Activated T-cell treated with anti-CD3 and anti-CD28 coated beads, Interleukin-2, amount 50 U/mL, for 72 hours (primary cell): ENCODE data around the gene HES2. TPM values are rescaled to one million over a fixed set of nuclear protein-coding genes. Genes with fewer than 3 reads are reported as not detected.
A peak's percentile ranks its signal among the peaks of the same experiment; 100 is the strongest.
"Not testable (repeated sequence)": the region's sequence is repeated elsewhere in the genome, so short reads cannot be mapped to it uniquely, and the experiment has no call there.

Experiments used
- ATAC-seq, 2 donors: fragments of 150-1000 bp; cut with Tn5 transposase; replicated peaks in 1 of 2; 2 replicates each; pipeline ENCODE4 v1.10.0; 2021; ENCODE audit warnings: moderate library complexity in 2 of 2, mild to moderate bottlenecking in 1 of 2
- DNase-seq, 2 donors: peaks; one replicate each; pipeline ENCODE4 v3.0.0; 2021 to 2022; ENCODE audit warnings: mixed read lengths in 1 of 2
- H3K27ac Mint-ChIP-seq: one replicate; pipeline ENCODE4 v1.8.0; 2022; ENCODE audit warnings: mild to moderate bottlenecking, moderate library complexity, mixed read lengths
- H3K27me3 Mint-ChIP-seq: one replicate; pipeline ENCODE4 v1.8.0; 2022; ENCODE audit warnings: low read depth, mixed read lengths
- H3K36me3 Mint-ChIP-seq, 2 donors: one replicate each; pipeline ENCODE4 v1.8.0; 2022; ENCODE audit warnings: mixed read lengths in 2 of 2, mild to moderate bottlenecking in 1 of 2; ENCODE audit not compliant: insufficient read depth in 2 of 2
- H3K4me1 Mint-ChIP-seq: one replicate; pipeline ENCODE4 v1.8.0; 2022; ENCODE audit warnings: low read depth, mixed read lengths
- H3K4me3 Mint-ChIP-seq, 2 donors: one replicate each; pipeline ENCODE4 v1.8.0; 2022; ENCODE audit warnings: mild to moderate bottlenecking in 2 of 2, mixed read lengths in 2 of 2, moderate library complexity in 2 of 2
- H3K9me3 Mint-ChIP-seq, 2 donors: one replicate each; pipeline ENCODE4 v1.8.0; 2022; ENCODE audit warnings: mixed read lengths in 2 of 2
- total RNA-seq, 2 donors: library from RNA; stranded (reverse); gene quantifications; one replicate each; pipeline ENCODE4 v1.2.3, GENCODE V29; 2022

HES2 gene
- total RNA-seq, 2 donors from 2014 or later, result 0.44 to 1.2 TPM

DNA sequence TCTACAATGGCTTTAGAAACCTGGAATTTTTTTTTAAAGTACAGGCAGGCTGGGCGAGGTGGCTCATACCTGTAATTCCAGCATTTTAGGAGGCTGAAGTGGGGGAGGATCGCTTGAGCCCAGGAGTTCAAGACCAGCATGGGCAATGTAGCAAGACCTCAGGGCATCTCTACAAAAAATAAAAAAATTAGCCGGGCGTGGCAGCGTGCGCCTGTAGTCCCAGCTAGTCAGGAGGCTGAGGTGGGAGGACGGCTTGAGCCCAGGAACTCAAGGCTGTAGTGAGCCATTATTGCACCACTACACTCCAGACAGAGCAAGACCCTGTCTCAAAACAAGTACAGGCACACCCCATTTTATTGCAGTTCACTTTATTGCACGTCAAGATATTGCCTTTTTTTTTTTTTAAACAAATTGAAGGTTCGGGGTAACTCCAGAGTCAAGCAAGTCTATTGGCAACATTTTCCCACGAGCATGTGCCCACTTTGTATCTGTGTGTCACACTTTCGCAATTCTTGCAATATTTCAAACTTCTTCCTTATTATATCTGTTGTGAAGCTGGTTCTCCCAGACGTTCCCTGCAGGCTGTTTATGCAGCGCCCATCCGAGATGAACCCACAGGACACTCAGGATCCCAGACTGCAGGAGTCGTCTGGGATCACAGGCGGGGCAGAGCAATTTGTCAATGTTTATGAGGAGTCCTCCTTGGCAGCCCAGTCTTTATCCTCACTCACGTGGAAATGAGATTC lies 4.7 kb downstream of the HES2 start:
- no peak for ATAC-seq
- Mint-ChIP-seq H3K9me3 (no peaks in the 10 kb centered on the region), H3K4me3 (peak overlapping the region; percentile 58 to 72), H3K27ac (no peak overlapping the region), H3K4me1 (peaks cover 21% of the 10 kb centered on the region), H3K36me3 (no peaks in the 10 kb centered on the region), H3K27me3 (peaks cover 49% of the 10 kb centered on the region)
- DNase-seq, result no peak

DNA sequence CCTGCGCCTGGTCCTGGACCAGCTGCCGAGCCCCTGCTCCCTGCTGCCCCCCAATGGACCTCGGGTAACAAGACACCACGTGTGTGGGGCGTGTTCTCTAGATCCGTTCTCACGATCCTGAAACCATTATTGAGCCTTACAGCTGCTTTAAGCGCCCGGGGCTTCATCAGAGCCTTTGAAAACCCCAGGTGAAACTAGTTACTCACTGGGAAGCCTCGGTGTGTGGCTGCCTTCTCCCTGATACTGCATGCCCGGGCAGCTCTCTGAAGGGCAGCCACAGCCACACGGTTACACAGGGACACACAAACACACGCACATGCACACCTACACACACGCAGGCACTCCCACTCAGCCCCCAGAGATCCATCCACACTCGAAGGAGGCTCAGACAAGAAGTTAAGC lies 5.3 kb downstream of the HES2 start:
- no peaks in the 10 kb centered on the region for H3K36me3 Mint-ChIP-seq
- DNase-seq (peak; percentile 61 to 73), ATAC-seq (peak; percentile 90 to 94)
- no peak overlapping the region for H3K27ac Mint-ChIP-seq
- H3K27me3 Mint-ChIP-seq, result peaks cover 49% of the 10 kb centered on the region
- H3K4me3 Mint-ChIP-seq, result peak overlapping the region; percentile 58 to 72
- H3K9me3 Mint-ChIP-seq, result no peaks in the 10 kb centered on the region
- peaks cover 21% of the 10 kb centered on the region for H3K4me1 Mint-ChIP-seq

DNA sequence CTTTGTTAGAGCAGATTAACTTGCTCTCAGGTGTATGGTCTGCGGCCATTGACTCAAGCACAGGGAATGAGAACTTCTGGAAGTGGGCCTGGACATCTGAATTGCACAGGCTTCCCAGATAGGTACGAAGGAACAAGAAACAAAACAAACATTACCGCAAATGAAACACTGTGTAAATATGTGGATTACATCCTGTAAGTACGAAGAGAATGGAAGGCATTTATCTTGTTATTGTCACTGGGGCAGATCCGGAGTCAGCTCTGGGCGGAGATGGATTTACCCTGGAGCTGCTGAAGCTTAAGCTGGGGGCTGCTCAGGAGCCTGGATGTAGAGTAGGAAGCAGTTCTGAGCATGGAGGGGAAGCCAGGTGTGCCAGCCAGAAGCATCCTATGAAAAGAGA lies 6.8 kb downstream of the HES2 start:
- Mint-ChIP-seq H3K27ac (no peak overlapping the region), H3K4me3 (no peak overlapping the region), H3K9me3 (no peaks in the 10 kb centered on the region), H3K36me3 (no peaks in the 10 kb centered on the region), H3K4me1 (peaks cover 21% of the 10 kb centered on the region), H3K27me3 (peaks cover 45% of the 10 kb centered on the region)
- DNase-seq (no peak), ATAC-seq (no peak)

DNA sequence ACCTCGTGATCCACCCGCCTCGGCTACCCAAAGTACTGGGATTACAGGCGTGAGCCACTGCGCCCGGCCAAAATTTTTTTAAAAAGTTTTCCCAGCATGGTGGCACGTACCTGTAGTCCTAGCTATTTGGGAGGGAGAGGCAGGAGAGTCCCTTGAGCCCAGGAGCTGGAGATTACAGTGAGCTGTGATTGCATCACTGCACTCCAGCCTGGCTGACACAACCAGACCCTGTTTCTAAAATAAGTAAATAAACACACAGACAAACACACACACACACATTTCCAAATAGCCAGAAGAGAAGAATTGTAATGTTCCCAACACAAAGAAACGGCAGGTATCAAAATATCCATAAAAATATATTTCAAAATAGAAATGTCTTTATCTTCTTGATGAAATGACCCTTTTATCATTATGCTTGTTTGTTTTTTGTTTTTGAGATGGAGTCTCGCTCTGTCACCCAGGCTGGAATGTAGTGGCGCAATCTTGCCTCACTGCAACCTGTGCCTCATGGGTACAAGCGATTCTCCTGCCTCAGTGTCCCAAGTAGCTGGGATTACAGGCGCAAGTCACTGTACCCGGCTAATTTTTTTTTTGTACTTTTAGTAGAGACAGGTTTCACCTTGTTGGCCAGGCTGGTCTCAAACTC lies 9.3 kb downstream of the HES2 start:
- no peaks in the 10 kb centered on the region for H3K9me3 Mint-ChIP-seq
- H3K36me3 Mint-ChIP-seq, result no peaks in the 10 kb centered on the region
- ATAC-seq (no peak), DNase-seq (no peak)
- H3K27ac Mint-ChIP-seq, result no peak overlapping the region
- peaks cover 30% of the 10 kb centered on the region for H3K27me3 Mint-ChIP-seq
- H3K4me3 Mint-ChIP-seq, result no peak overlapping the region
- peaks cover 12% of the 10 kb centered on the region for H3K4me1 Mint-ChIP-seq

DNA sequence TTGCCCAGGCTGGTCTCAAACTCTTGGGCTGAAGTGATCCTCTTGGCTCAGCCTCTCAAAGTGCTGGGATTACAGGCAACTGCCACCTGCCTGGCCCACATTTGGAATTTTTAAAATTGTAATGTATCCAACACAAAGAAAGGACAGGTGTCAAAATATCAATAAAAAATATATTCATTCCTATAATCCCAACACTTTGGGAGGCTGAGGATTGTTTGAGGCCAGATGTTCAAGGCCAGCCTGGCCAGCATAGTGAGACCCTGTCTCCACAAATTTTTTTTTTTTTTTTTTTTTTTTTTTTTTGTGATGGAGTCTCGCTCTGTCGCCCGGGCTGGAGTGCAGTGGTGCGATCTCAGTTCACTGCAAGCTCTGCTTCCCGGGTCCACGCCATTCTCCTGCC lies 10.0 kb downstream of the HES2 start:
- DNase-seq (no peak), ATAC-seq (no peak)
- Mint-ChIP-seq H3K27ac (no peak overlapping the region), H3K27me3 (peaks cover 32% of the 10 kb centered on the region), H3K9me3 (no peaks in the 10 kb centered on the region), H3K4me3 (no peak overlapping the region), H3K36me3 (no peaks in the 10 kb centered on the region), H3K4me1 (peaks cover 7% of the 10 kb centered on the region)

DNA sequence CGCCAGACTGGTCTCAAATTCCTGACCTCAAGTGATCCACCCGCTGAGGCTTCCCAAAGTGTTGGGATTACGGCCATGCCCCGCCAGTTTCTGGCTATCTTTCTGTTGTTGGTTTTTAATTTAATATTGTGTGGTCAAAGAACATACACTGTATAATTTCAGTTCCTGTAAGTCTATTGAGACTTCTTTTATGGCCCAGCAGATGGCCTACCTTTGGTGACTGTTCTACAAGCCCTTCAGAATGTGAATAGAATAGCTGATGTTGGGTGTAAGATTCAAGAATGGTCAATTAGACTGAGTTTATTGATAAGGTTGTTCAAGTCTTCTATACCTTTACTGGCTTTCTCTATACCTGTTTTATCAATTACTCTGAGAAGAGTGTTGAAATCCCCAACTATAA lies 10.7 kb downstream of the HES2 start:
- DNase-seq, result no peak
- H3K9me3 Mint-ChIP-seq, result no peaks in the 10 kb centered on the region
- peaks cover 2% of the 10 kb centered on the region for H3K4me1 Mint-ChIP-seq
- H3K27ac Mint-ChIP-seq, result no peak overlapping the region
- no peaks in the 10 kb centered on the region for H3K36me3 Mint-ChIP-seq
- H3K27me3 Mint-ChIP-seq, result peaks cover 26% of the 10 kb centered on the region
- H3K4me3 Mint-ChIP-seq, result no peak overlapping the region
- ATAC-seq, result no peak

DNA sequence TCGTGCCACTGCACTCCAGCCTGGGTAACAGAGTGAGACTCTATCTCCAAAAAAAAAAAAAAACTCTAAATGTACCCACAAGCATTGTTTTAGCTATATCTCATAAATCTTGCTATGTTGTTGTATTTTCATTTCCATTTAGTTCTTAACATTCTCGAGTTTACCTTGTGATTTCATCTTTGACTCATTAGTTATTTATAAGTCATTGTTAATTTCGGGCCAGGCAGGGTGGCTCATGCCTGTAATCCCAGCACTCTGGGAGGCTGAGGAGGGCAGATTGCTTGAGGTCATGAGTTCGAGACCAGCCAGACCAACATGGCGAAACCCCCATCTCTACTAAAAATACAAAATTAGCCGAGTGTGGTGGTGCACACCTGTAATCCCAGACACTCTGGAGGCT lies 11.7 kb downstream of the HES2 start:
- peaks cover 22% of the 10 kb centered on the region for H3K27me3 Mint-ChIP-seq
- H3K27ac Mint-ChIP-seq, result no peak overlapping the region
- peaks cover 5% of the 10 kb centered on the region for H3K4me1 Mint-ChIP-seq
- ATAC-seq (no peak), DNase-seq (no peak)
- no peak overlapping the region for H3K4me3 Mint-ChIP-seq
- no peaks in the 10 kb centered on the region for H3K9me3 Mint-ChIP-seq
- H3K36me3 Mint-ChIP-seq, result no peaks in the 10 kb centered on the region

DNA sequence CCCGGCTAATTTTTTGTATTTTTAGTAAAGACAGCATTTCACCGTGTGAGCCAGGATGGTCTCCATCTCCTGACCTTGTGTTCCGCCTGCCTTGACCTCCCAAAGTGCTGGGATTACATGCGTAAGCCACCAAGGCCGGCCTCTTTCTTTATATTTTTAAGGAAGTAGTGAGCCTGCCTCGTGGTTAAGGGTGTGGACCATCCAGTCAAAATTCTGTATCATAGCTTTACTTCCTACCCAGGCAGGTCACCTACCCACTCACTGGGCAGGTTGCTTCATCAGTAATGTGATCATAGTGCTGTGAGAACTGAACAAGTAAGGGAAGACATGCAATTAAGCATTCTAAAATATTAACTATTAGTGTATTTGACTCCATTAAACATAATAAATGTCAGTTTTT lies 18.0 kb downstream of the HES2 start:
- ATAC-seq (no peak), DNase-seq (no peak)
- H3K27me3 Mint-ChIP-seq, result peaks cover 10% of the 10 kb centered on the region
- no peak overlapping the region for H3K27ac Mint-ChIP-seq
- H3K4me1 Mint-ChIP-seq, result peaks cover 5% of the 10 kb centered on the region
- no peaks in the 10 kb centered on the region for H3K9me3 Mint-ChIP-seq
- H3K4me3 Mint-ChIP-seq, result no peak overlapping the region
- H3K36me3 Mint-ChIP-seq, result no peaks in the 10 kb centered on the region

DNA sequence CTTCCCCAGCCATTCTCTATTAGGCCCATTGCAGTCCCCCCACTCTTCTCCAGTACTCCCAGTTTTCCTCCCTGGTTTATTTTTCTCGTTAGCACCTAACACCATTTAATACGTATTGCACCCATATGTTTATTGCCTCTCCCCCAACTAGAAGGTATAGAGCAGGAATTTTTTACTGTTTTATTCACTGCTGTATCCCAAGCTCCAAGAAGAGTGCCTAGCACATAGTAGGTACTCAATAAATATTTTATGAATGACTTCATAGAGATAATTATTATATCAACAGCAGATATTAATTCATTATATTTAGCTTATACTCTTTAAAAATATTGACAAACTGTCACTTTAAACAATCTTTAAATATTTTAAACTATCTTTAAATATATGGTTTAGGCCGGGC lies 20.4 kb downstream of the HES2 start:
- no peak overlapping the region for H3K27ac Mint-ChIP-seq
- H3K27me3 Mint-ChIP-seq, result no peaks in the 10 kb centered on the region

DNA sequence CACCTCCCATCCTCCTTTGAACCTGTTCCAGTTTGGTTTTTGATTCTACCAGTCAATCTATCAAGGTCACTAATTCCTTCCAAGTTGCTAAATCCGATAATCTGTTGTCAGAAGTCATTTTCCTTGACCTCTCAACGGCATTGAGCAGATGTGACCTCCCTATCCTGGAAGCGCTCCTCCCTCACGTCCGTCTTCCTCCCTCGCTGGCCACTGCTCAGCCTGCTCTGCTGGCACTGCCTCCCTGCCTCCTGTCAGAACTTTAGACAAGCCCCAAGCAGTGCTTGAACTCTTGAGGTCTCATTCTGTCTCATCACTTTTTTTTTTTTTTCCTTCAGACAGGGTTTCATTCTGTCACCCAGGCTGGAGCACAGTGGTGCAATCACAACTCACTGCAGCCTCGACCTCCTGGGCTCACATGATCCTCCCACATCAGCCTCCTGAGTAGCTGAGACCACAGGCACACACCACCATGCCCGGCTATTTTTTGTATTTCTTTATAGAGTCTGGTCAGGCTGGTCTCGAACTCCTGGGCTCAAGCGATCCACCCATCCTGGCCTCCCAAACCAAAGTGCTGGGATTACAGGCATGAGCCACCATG lies 21.8 kb downstream of the HES2 start:
- ATAC-seq (no peak), DNase-seq (no peak)
- H3K27ac Mint-ChIP-seq, result no peak overlapping the region
- peaks cover 16% of the 10 kb centered on the region for H3K4me1 Mint-ChIP-seq
- H3K9me3 Mint-ChIP-seq, result no peaks in the 10 kb centered on the region
- no peak overlapping the region for H3K4me3 Mint-ChIP-seq
- H3K27me3 Mint-ChIP-seq, result no peaks in the 10 kb centered on the region
- H3K36me3 Mint-ChIP-seq, result no peaks in the 10 kb centered on the region

More for the DNA sequence above, 20.4 kb downstream of the HES2 start:
- no peak for ATAC-seq
- Mint-ChIP-seq H3K4me1 (peaks cover 15% of the 10 kb centered on the region), H3K36me3 (no peaks in the 10 kb centered on the region), H3K4me3 (no peak overlapping the region), H3K9me3 (no peaks in the 10 kb centered on the region)
- no peak for DNase-seq

DNA sequence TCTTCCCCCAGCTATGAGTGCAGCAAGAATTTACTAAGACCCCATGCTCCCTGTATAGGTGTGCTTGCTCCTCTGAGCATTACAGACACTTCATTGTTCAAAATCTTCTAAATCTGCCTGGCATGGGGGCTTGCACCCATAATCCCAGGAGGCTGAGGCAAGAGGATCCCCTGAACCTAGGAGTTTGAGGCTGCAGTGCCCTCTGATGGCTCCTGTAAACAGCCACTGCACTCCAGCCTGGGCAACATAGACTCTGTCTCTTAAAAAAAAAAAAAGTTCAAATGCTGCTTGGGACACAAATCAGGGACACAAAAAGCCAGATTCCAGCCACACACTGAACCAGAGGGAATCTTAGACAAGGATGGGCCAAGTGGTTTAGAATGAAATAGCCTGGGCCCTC lies 22.7 kb downstream of the HES2 start:
- no peak for ATAC-seq
- no peaks in the 10 kb centered on the region for H3K27me3 Mint-ChIP-seq
- H3K4me3 Mint-ChIP-seq, result no peak overlapping the region
- no peak overlapping the region for H3K27ac Mint-ChIP-seq
- no peak for DNase-seq
- H3K36me3 Mint-ChIP-seq, result no peaks in the 10 kb centered on the region
- H3K4me1 Mint-ChIP-seq, result peaks cover 21% of the 10 kb centered on the region
- no peaks in the 10 kb centered on the region for H3K9me3 Mint-ChIP-seq

DNA sequence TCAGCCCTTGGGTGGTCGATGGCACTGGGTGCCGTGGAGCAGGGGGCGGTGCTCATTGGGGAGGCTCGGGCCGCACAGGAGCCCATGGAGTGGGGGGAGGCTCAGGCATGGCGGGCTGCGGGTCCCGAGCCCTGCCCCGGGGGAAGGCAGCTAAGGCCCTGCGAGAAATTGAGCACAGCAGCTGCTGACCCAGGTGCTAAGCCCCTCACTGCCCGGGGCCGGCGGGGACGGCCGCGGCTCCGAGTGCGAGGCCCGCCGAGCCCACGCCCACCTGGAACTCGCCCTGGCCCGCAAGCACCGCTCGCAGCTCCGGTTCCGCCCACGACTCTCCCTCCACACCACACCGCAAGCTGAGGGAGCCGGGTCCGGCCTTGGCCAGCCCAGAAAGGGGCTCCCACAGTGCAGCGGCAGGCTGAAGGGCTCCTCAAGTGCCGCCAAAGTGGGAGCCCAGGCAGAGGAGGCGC lies 23.9 kb downstream of the HES2 start:
- H3K27ac Mint-ChIP-seq, H3K4me3 Mint-ChIP-seq, H3K9me3 Mint-ChIP-seq, DNase-seq, H3K36me3 Mint-ChIP-seq, ATAC-seq, H3K27me3 Mint-ChIP-seq: not testable (repeated sequence)
- H3K4me1 Mint-ChIP-seq, result peaks cover 30% of the 10 kb centered on the region

DNA sequence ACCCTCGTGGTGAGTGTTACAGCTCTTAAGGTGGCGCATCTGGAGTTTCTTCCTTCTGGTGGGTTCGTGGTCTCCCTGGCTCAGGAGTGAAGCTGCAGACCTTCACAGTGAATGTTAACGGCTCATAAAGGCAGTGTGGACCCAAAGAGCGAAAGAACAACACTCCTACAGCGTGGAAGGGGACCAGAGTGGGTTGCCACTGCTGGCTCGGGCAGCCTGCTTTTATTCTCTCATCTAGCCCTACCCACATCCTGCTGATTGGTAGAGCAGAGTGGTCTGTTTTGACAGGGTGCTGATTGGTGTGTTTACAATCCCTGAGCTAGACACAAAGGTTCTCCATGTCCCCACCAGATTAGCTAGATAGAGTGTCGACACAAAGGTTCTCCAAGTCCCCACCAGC lies 24.6 kb downstream of the HES2 start:
- H3K9me3 Mint-ChIP-seq, H3K27me3 Mint-ChIP-seq, ATAC-seq, H3K27ac Mint-ChIP-seq, H3K36me3 Mint-ChIP-seq, DNase-seq: not testable (repeated sequence)
- Mint-ChIP-seq H3K4me1 (peaks cover 33% of the 10 kb centered on the region), H3K4me3 (peak overlapping the region; percentile 50 to 87)
